MCF 10A (cell line): ENCODE results near the gene USH1C. TPM values are rescaled to one million over a fixed set of nuclear protein-coding genes. Genes with fewer than 3 reads are reported as not detected.
A peak's percentile ranks its signal among the peaks of the same experiment; 100 is the strongest.

Source experiments
- BruUV-seq: library from RNA; stranded (reverse); fragments of 400-500 nt; replicated peaks from 2 replicates; lab custom pipeline; 2021; lab: Mats Ljungman, UMichigan
- CTCF ChIA-PET: fragments of 300-600 bp; sonication (Branson Sonifier 250); formaldehyde crosslinking; extraction: SDS; loops from one replicate; lab custom pipeline; 2021; ENCODE audit warnings: antibody characterized with exemption, inconsistent platforms; lab: Yijun Ruan, JAX
- POLR2A ChIA-PET: fragments of 300-600, 350-650 bp; sonication (Branson Sonifier 250); formaldehyde crosslinking; extraction: SDS; loops from one replicate; lab custom pipeline; 2020; ENCODE audit warnings: antibody characterized with exemption, inconsistent platforms; lab: Yijun Ruan, JAX
- DNase-seq: peaks from one replicate; pipeline ENCODE4 v3.0.0-alpha.2; 2018; ENCODE audit not compliant: unreplicated experiment
- H3K27ac Mint-ChIP-seq: one replicate; pipeline ENCODE4 v1.8.0; 2022; ENCODE audit warnings: mild to moderate bottlenecking, low read depth, mixed read lengths; ENCODE audit not compliant: unreplicated experiment
- H3K27me3 Mint-ChIP-seq: one replicate; pipeline ENCODE4 v1.8.0; 2022; ENCODE audit warnings: mixed read lengths; ENCODE audit not compliant: insufficient read depth, unreplicated experiment
- H3K36me3 Mint-ChIP-seq: one replicate; pipeline ENCODE4 v1.8.0; 2022; ENCODE audit warnings: mild to moderate bottlenecking, moderate library complexity, mixed read lengths; ENCODE audit not compliant: insufficient read depth, unreplicated experiment
- H3K4me1 Mint-ChIP-seq: one replicate; pipeline ENCODE4 v1.8.0; 2022; ENCODE audit warnings: mixed read lengths; ENCODE audit not compliant: insufficient read depth, unreplicated experiment
- H3K4me3 Mint-ChIP-seq: one replicate; pipeline ENCODE4 v1.8.0; 2022; ENCODE audit warnings: mild to moderate bottlenecking, moderate library complexity, mixed read lengths; ENCODE audit not compliant: unreplicated experiment
- H3K9me3 Mint-ChIP-seq: one replicate; pipeline ENCODE4 v1.8.0; 2022; ENCODE audit warnings: mixed read lengths; ENCODE audit not compliant: unreplicated experiment
- CTCF ChIP-seq: fragments of 200-600 bp; IDR thresholded peaks from one replicate; pipeline ENCODE4 v1.8.0; 2022; ENCODE audit warnings: antibody characterized with exemption, mild to moderate bottlenecking; ENCODE audit not compliant: unreplicated experiment
- intact Hi-C: fragments of 100-400 bp; cut with micrococcal nuclease; formaldehyde crosslinking; loops from 2 replicates; pipeline ENCODE4 v1.14.1; 2022
- total RNA-seq: library from RNA; stranded (reverse); gene quantifications from 2 replicates; pipeline ENCODE4 v1.2.3, GENCODE V29; 2022

USH1C gene
- total RNA-seq, 1 experiment from 2014 or later, result not detected

GRCh38 chr11:17502630-17503029, 41.6 kb downstream of the USH1C start:
- no peaks in the 10 kb centered on the region for H3K9me3 Mint-ChIP-seq
- H3K36me3 Mint-ChIP-seq, result no peaks in the 10 kb centered on the region
- ChIA-PET CTCF (interaction anchor here (0.6 to 13.2 kb wide), 10 partner anchors 9 to 1221 kb away, joined by 3 to 208 read pairs (median 4); no protein-coding TSS in a partner anchor), POLR2A (no interaction called here)
- H3K4me3 Mint-ChIP-seq, result no peak overlapping the region
- intact Hi-C loops, result loop anchor here (10.0 kb wide), 1 partner anchor 558 kb away; no protein-coding TSS in a partner anchor
- no TSS peak for BruUV-seq
- H3K27me3 Mint-ChIP-seq, result peaks cover 27% of the 10 kb centered on the region
- H3K4me1 Mint-ChIP-seq, result no peaks in the 10 kb centered on the region
- H3K27ac Mint-ChIP-seq, result no peak overlapping the region
- no peak for TF ChIP-seq CTCF
- no peak for DNase-seq

- POLR2A ChIA-PET, result no interaction called here
- no peaks in the 10 kb centered on the region for H3K36me3 Mint-ChIP-seq
- CTCF ChIA-PET, result interaction anchor here (0.6 to 3.3 kb wide), 5 partner anchors 14 to 141 kb away, joined by 3 to 26 read pairs (median 4); no protein-coding TSS in a partner anchor
- no peak for DNase-seq
- TF ChIP-seq CTCF, result no peak
- H3K4me1 Mint-ChIP-seq, result no peaks in the 10 kb centered on the region
- no TSS peak for BruUV-seq
- no peaks in the 10 kb centered on the region for H3K9me3 Mint-ChIP-seq
- no peak overlapping the region for H3K4me3 Mint-ChIP-seq
- peaks cover 20% of the 10 kb centered on the region for H3K27me3 Mint-ChIP-seq
- intact Hi-C loops, result loop anchor here (10.0 kb wide), 1 partner anchor 556 kb away; no protein-coding TSS in a partner anchor
- no peak overlapping the region for H3K27ac Mint-ChIP-seq
Measured at GRCh38 chr11:17500673-17501072, 43.5 kb downstream of the USH1C start.

- H3K9me3 Mint-ChIP-seq, result no peaks in the 10 kb centered on the region
- H3K4me3 Mint-ChIP-seq, result no peak overlapping the region
- TF ChIP-seq CTCF, result no peak
- H3K4me1 Mint-ChIP-seq, result no peaks in the 10 kb centered on the region
- H3K27ac Mint-ChIP-seq, result no peak overlapping the region
- ChIA-PET CTCF (interaction anchor here (0.6 to 3.3 kb wide), 4 partner anchors 22 to 118 kb away, joined by 3 to 26 read pairs (median 6); no protein-coding TSS in a partner anchor), POLR2A (no interaction called here)
- no peaks in the 10 kb centered on the region for H3K36me3 Mint-ChIP-seq
- BruUV-seq, result no TSS peak
- peaks cover 33% of the 10 kb centered on the region for H3K27me3 Mint-ChIP-seq
- intact Hi-C loops, result no loop called here
- no peak for DNase-seq
Measured at GRCh38 chr11:17498475-17498874, 45.7 kb downstream of the USH1C start.

- Mint-ChIP-seq H3K4me1 (no peaks in the 10 kb centered on the region), H3K4me3 (no peak overlapping the region), H3K36me3 (no peaks in the 10 kb centered on the region), H3K9me3 (no peaks in the 10 kb centered on the region), H3K27ac (no peak overlapping the region), H3K27me3 (peaks cover 37% of the 10 kb centered on the region)
- no TSS peak for BruUV-seq
- intact Hi-C loops, result no loop called here
- DNase-seq, result peak; percentile 31
- POLR2A ChIA-PET, result interaction anchor here (0.5 kb wide), 1 partner anchor 143 kb away, joined by 3 read pairs; no protein-coding TSS in a partner anchor
- CTCF ChIA-PET, result interaction anchor here (0.6 to 3.3 kb wide), 4 partner anchors 23 to 117 kb away, joined by 3 to 26 read pairs (median 6); no protein-coding TSS in a partner anchor
- no peak for TF ChIP-seq CTCF
Measured at GRCh38 chr11:17498058-17498457, 46.2 kb downstream of the USH1C start.
